Urinary bladder (tissue), 4 donors: Measurements from ENCODE around the gene TCF7L1. TPM values are rescaled to one million over a fixed set of nuclear protein-coding genes. Genes with fewer than 3 reads are reported as not detected.

Source experiments
- DNase-seq: peaks from one replicate; pipeline ENCODE4 v3.0.0-alpha.2; 2015; ENCODE audit errors: extremely low spot score
- H3K27ac ChIP-seq: one replicate; pipeline ENCODE4 v1.5.1; 2013; ENCODE audit warnings: low read depth, mild to moderate bottlenecking, moderate library complexity
- H3K36me3 ChIP-seq: one replicate; pipeline ENCODE4 v1.6.1; 2013; ENCODE audit warnings: mild to moderate bottlenecking, moderate library complexity; ENCODE audit not compliant: insufficient read depth
- H3K4me1 ChIP-seq: one replicate; pipeline ENCODE4 v1.6.1; 2013; ENCODE audit warnings: mild to moderate bottlenecking, moderate library complexity; ENCODE audit not compliant: insufficient read depth
- H3K4me3 ChIP-seq: one replicate; pipeline ENCODE4 v1.5.1; 2013; ENCODE audit warnings: low read depth, low read length
- WGBS: extraction: QIAGEN DNeasy Blood & Tissue Kit; methylation state at CpG from one replicate; pipeline ENCODE4 v1.1.7; 2013; 5-methylcytosine and 5-hydroxymethylcytosine counted together
- polyA plus RNA-seq: library from polyadenylated mRNA; stranded (reverse); fragments of 200-250 nt; gene quantifications from one replicate; pipeline ENCODE4 v1.2.3, GENCODE V29; 2013
- total RNA-seq: library from RNA; depleted of rRNA; stranded (reverse); fragments of >200 nt; gene quantifications from one replicate; pipeline ENCODE4 v1.2.3, GENCODE V29; 2014
- donor health status: healthy with polysubstance abuse.
- donor health status: healthy.

The TCF7L1 gene
- total and polyA plus RNA-seq, 2 donors = 9.2 to 20.9 TPM

- Histone ChIP-seq H3K4me3 (no peak overlapping the region), H3K27ac (no peak overlapping the region), H3K4me1 (no peaks in the 10 kb centered on the region), H3K36me3 (no peaks in the 10 kb centered on the region)
- 52% methylated on average over 9 of the region's 9 CpGs for WGBS
- no peak for DNase-seq
Measured at GRCh38 chr2:85215081-85215447, 81.9 kb downstream of the TCF7L1 start.

GRCh38 chr2:85215448-85216401, 82.5 kb downstream of the TCF7L1 start:
- WGBS = 24% methylated on average over 18 of the region's 18 CpGs
- H3K4me1 ChIP-seq = no peaks in the 10 kb centered on the region
- peak; percentile 68 for DNase-seq
- no peak overlapping the region for H3K4me3 ChIP-seq
- H3K36me3 ChIP-seq = no peaks in the 10 kb centered on the region
- H3K27ac ChIP-seq = no peak overlapping the region

- no peaks in the 10 kb centered on the region for H3K4me1 ChIP-seq
- H3K36me3 ChIP-seq = no peaks in the 10 kb centered on the region
- 70% methylated on average over 4 of the region's 4 CpGs for WGBS
- no peak overlapping the region for H3K4me3 ChIP-seq
- DNase-seq = no peak
- no peak overlapping the region for H3K27ac ChIP-seq
Measured at GRCh38 chr2:85216927-85217326, 83.7 kb downstream of the TCF7L1 start.

GRCh38 chr2:85221067-85221691, 88.0 kb downstream of the TCF7L1 start:
- no peak for DNase-seq
- 74% methylated on average over 8 of the region's 8 CpGs for WGBS
- no peak overlapping the region for H3K27ac ChIP-seq
- no peaks in the 10 kb centered on the region for H3K4me1 ChIP-seq
- no peak overlapping the region for H3K4me3 ChIP-seq
- H3K36me3 ChIP-seq = no peaks in the 10 kb centered on the region

GRCh38 chr2:85222792-85223191, 89.6 kb downstream of the TCF7L1 start:
- DNase-seq = no peak
- no peak overlapping the region for H3K27ac ChIP-seq
- H3K4me1 ChIP-seq = no peaks in the 10 kb centered on the region
- H3K4me3 ChIP-seq = no peak overlapping the region
- 71% methylated on average over 3 of the region's 3 CpGs for WGBS
- no peaks in the 10 kb centered on the region for H3K36me3 ChIP-seq

GRCh38 chr2:85226783-85227182, 93.6 kb downstream of the TCF7L1 start:
- 95% methylated on average over 8 of the region's 8 CpGs for WGBS
- no peak overlapping the region for H3K27ac ChIP-seq
- DNase-seq = no peak

GRCh38 chr2:85230679-85231467, 97.7 kb downstream of the TCF7L1 start:
- no peaks in the 10 kb centered on the region for H3K4me1 ChIP-seq
- 69% methylated on average over 10 of the region's 10 CpGs for WGBS
- H3K27ac ChIP-seq = no peak overlapping the region
- no peak overlapping the region for H3K4me3 ChIP-seq
- no peak for DNase-seq
- H3K36me3 ChIP-seq = no peaks in the 10 kb centered on the region

More at GRCh38 chr2:85226783-85227182, 93.6 kb downstream of the TCF7L1 start:
- Histone ChIP-seq H3K4me3 (no peak overlapping the region), H3K4me1 (no peaks in the 10 kb centered on the region), H3K36me3 (no peaks in the 10 kb centered on the region)

- Histone ChIP-seq H3K4me3 (no peak overlapping the region), H3K36me3 (no peaks in the 10 kb centered on the region), H3K4me1 (no peaks in the 10 kb centered on the region), H3K27ac (no peak overlapping the region)
- DNase-seq = no peak
- WGBS = 78% methylated on average over 6 of the region's 6 CpGs
Measured at GRCh38 chr2:85231468-85231805, 98.2 kb downstream of the TCF7L1 start.

GRCh38 chr2:85231952-85232351, 98.8 kb downstream of the TCF7L1 start:
- DNase-seq = no peak

GRCh38 chr2:85234868-85235267, 101.7 kb downstream of the TCF7L1 start:
- no peak for DNase-seq
- H3K27ac ChIP-seq = no peak overlapping the region
- 93% methylated on average over 2 of the region's 2 CpGs for WGBS

More at GRCh38 chr2:85231952-85232351, 98.8 kb downstream of the TCF7L1 start:
- Histone ChIP-seq H3K27ac (no peak overlapping the region), H3K4me1 (no peaks in the 10 kb centered on the region), H3K36me3 (no peaks in the 10 kb centered on the region), H3K4me3 (no peak overlapping the region)
- whole genome bisulfite sequencing = 84% methylated on average over 10 of the region's 10 CpGs

GRCh38 chr2:85235281-85235680, 102.1 kb downstream of the TCF7L1 start:
- Histone ChIP-seq H3K4me1 (no peaks in the 10 kb centered on the region), H3K27ac (no peak overlapping the region), H3K36me3 (no peaks in the 10 kb centered on the region), H3K4me3 (no peak overlapping the region)
- DNase-seq = no peak
- 87% methylated on average over 5 of the region's 5 CpGs for WGBS

More at GRCh38 chr2:85234868-85235267, 101.7 kb downstream of the TCF7L1 start:
- H3K4me3 ChIP-seq = no peak overlapping the region
- no peaks in the 10 kb centered on the region for H3K36me3 ChIP-seq
- H3K4me1 ChIP-seq = no peaks in the 10 kb centered on the region

GRCh38 chr2:85236084-85236483, 102.9 kb downstream of the TCF7L1 start:
- Histone ChIP-seq H3K27ac (no peak overlapping the region), H3K4me3 (no peak overlapping the region), H3K4me1 (no peaks in the 10 kb centered on the region), H3K36me3 (no peaks in the 10 kb centered on the region)
- WGBS = 92% methylated on average over 3 of the region's 3 CpGs
- no peak for DNase-seq

GRCh38 chr2:85237849-85238565, 104.8 kb downstream of the TCF7L1 start:
- Histone ChIP-seq H3K36me3 (no peaks in the 10 kb centered on the region), H3K4me1 (no peaks in the 10 kb centered on the region), H3K4me3 (no peak overlapping the region), H3K27ac (no peak overlapping the region)
- DNase-seq = no peak
- whole genome bisulfite sequencing = 84% methylated on average over 26 of the region's 26 CpGs
